Calu3 (cell line): ENCODE measurements around the gene PEAK3. TPM values are rescaled to one million over a fixed set of nuclear protein-coding genes. Genes with fewer than 3 reads are reported as not detected.

ENCODE experiments used
- BruUV-seq: library from RNA; stranded (reverse); fragments of 400-500 nt; replicated peaks from 2 replicates; lab custom pipeline; 2021; lab: Mats Ljungman, UMichigan
- CTCF ChIA-PET: fragments of 300-600 bp; sonication (Branson Sonifier 250); formaldehyde crosslinking; loops from one replicate; lab custom pipeline; 2022; ENCODE audit warnings: antibody characterized with exemption; lab: Charles Lee
- DNase-seq: peaks from one replicate; pipeline ENCODE4 v3.0.0; 2022
- H3K27ac Mint-ChIP-seq: one replicate; pipeline ENCODE4 v1.8.0; 2022; ENCODE audit warnings: mixed read lengths; ENCODE audit not compliant: unreplicated experiment
- H3K27me3 Mint-ChIP-seq: one replicate; pipeline ENCODE4 v1.8.0; 2022; ENCODE audit warnings: mixed read lengths; ENCODE audit not compliant: unreplicated experiment
- H3K36me3 Mint-ChIP-seq: one replicate; pipeline ENCODE4 v1.8.0; 2022; ENCODE audit warnings: mild to moderate bottlenecking, moderate library complexity, mixed read lengths; ENCODE audit not compliant: insufficient read depth, unreplicated experiment
- H3K4me1 Mint-ChIP-seq: one replicate; pipeline ENCODE4 v1.8.0; 2022; ENCODE audit warnings: mild to moderate bottlenecking, low read depth, mixed read lengths; ENCODE audit not compliant: unreplicated experiment
- H3K4me3 Mint-ChIP-seq: one replicate; pipeline ENCODE4 v1.8.0; 2022; ENCODE audit warnings: mild to moderate bottlenecking, low read depth, moderate library complexity, mixed read lengths; ENCODE audit not compliant: unreplicated experiment
- H3K9me3 Mint-ChIP-seq: one replicate; pipeline ENCODE4 v1.8.0; 2022; ENCODE audit warnings: low read depth, mixed read lengths; ENCODE audit not compliant: unreplicated experiment
- CTCF ChIP-seq: fragments of 200-600 bp; IDR thresholded peaks from one replicate; pipeline ENCODE4 v1.8.0; 2022; ENCODE audit warnings: antibody characterized with exemption; ENCODE audit not compliant: unreplicated experiment
- intact Hi-C: fragments of 100-400 bp; cut with micrococcal nuclease; formaldehyde crosslinking; loops from one replicate; pipeline ENCODE4 v1.10.0; 2022; ENCODE audit not compliant: unreplicated experiment
- total RNA-seq: library from RNA; stranded (reverse); gene quantifications from 2 replicates; pipeline ENCODE4 v1.2.3, GENCODE V29; 2022

The PEAK3 gene
- total RNA-seq, 1 experiment from 2014 or later: not detected

GRCh38 chr19:2317756-2318155 is 35.8 kb upstream of the PEAK3 start:
- intact Hi-C loops: no loop called here

GRCh38 chr19:2317300-2317699 is 35.3 kb upstream of the PEAK3 start:
- intact Hi-C loops: no loop called here
- H3K4me1 Mint-ChIP-seq: no peaks in the 10 kb centered on the region
- CTCF ChIA-PET: no interaction called here

More at GRCh38 chr19:2317756-2318155, 35.8 kb upstream of the PEAK3 start:
- Mint-ChIP-seq H3K36me3 (peaks cover under 1% of the 10 kb centered on the region), H3K4me1 (no peaks in the 10 kb centered on the region), H3K27me3 (no peaks in the 10 kb centered on the region), H3K4me3 (no peak overlapping the region), H3K27ac (no peak overlapping the region), H3K9me3 (peaks cover 3% of the 10 kb centered on the region)
- no peak for DNase-seq
- no TSS peak for BruUV-seq
- CTCF ChIA-PET: no interaction called here
- no peak for TF ChIP-seq CTCF

GRCh38 chr19:2315818-2316353 is 33.9 kb upstream of the PEAK3 start:
- Mint-ChIP-seq H3K9me3 (peaks cover 3% of the 10 kb centered on the region), H3K27ac (no peak overlapping the region), H3K4me3 (no peak overlapping the region), H3K4me1 (no peaks in the 10 kb centered on the region), H3K27me3 (peaks cover 1% of the 10 kb centered on the region), H3K36me3 (no peaks in the 10 kb centered on the region)
- peak; percentile 41 for TF ChIP-seq CTCF
- DNase-seq: peak; percentile 65
- no TSS peak for BruUV-seq
- intact Hi-C loops: no loop called here
- CTCF ChIA-PET: interaction anchor here (0.6 to 1.3 kb wide), 2 partner anchors 80 to 303 kb away, joined by 3 to 4 read pairs; no protein-coding TSS in a partner anchor

More at GRCh38 chr19:2317300-2317699, 35.3 kb upstream of the PEAK3 start:
- H3K27ac Mint-ChIP-seq: no peak overlapping the region
- BruUV-seq: no TSS peak
- DNase-seq: no peak
- H3K9me3 Mint-ChIP-seq: peaks cover 3% of the 10 kb centered on the region
- no peak for TF ChIP-seq CTCF
- no peaks in the 10 kb centered on the region for H3K36me3 Mint-ChIP-seq
- no peak overlapping the region for H3K4me3 Mint-ChIP-seq
- H3K27me3 Mint-ChIP-seq: no peaks in the 10 kb centered on the region

- H3K27ac Mint-ChIP-seq: no peak overlapping the region
- CTCF ChIA-PET: interaction anchor here (0.6 to 1.3 kb wide), 2 partner anchors 80 to 303 kb away, joined by 3 to 4 read pairs; no protein-coding TSS in a partner anchor
- peaks cover 7% of the 10 kb centered on the region for H3K27me3 Mint-ChIP-seq
- H3K4me1 Mint-ChIP-seq: no peaks in the 10 kb centered on the region
- no peak overlapping the region for H3K4me3 Mint-ChIP-seq
- peaks cover 3% of the 10 kb centered on the region for H3K9me3 Mint-ChIP-seq
- no peaks in the 10 kb centered on the region for H3K36me3 Mint-ChIP-seq
- no TSS peak for BruUV-seq
- intact Hi-C loops: no loop called here
- TF ChIP-seq CTCF: no peak
- no peak for DNase-seq
Observed at GRCh38 chr19:2315121-2315817, 33.3 kb upstream of the PEAK3 start.
